Activated T-helper 17 cell treated with anti-CD3 and anti-CD28 coated beads, Interleukin-2, amount 50 U/mL, for 72 hours (primary cell): Measurements from ENCODE around the gene GRIPAP1. TPM values are rescaled to one million over a fixed set of nuclear protein-coding genes. Genes with fewer than 3 reads are reported as not detected.
"Not testable (repeated sequence)": the region's sequence is repeated elsewhere in the genome, so short reads cannot be mapped to it uniquely, and the experiment has no call there.

Source experiments
- ATAC-seq: fragments of 150-1000 bp; cut with Tn5 transposase; replicated peaks from 2 replicates; pipeline ENCODE4 v1.10.0; 2021; ENCODE audit warnings: mild to moderate bottlenecking, moderate library complexity
- H3K27ac Mint-ChIP-seq: one replicate; pipeline ENCODE4 v1.8.0; 2022; ENCODE audit warnings: mixed read lengths
- H3K27me3 Mint-ChIP-seq: one replicate; pipeline ENCODE4 v1.8.0; 2022; ENCODE audit warnings: mixed read lengths
- H3K36me3 Mint-ChIP-seq: one replicate; pipeline ENCODE4 v1.8.0; 2022; ENCODE audit warnings: low read depth, mild to moderate bottlenecking, mixed read lengths
- H3K4me1 Mint-ChIP-seq: one replicate; pipeline ENCODE4 v1.8.0; 2022; ENCODE audit warnings: mixed read lengths
- H3K4me3 Mint-ChIP-seq: one replicate; pipeline ENCODE4 v1.8.0; 2022; ENCODE audit warnings: mild to moderate bottlenecking, mixed read lengths
- H3K9me3 Mint-ChIP-seq: one replicate; pipeline ENCODE4 v1.8.0; 2022; ENCODE audit warnings: mixed read lengths
- total RNA-seq, 2 donors: library from RNA; stranded (reverse); gene quantifications; one replicate each; pipeline ENCODE4 v1.2.3, GENCODE V29; 2022

GRIPAP1 gene
- total RNA-seq, 2 donors from 2014 or later: 88.0 to 126 TPM

- Mint-ChIP-seq H3K4me3 (no peak overlapping the region), H3K4me1 (no peaks in the 10 kb centered on the region), H3K9me3 (no peaks in the 10 kb centered on the region), H3K36me3 (no peaks in the 10 kb centered on the region), H3K27me3 (no peaks in the 10 kb centered on the region), H3K27ac (no peak overlapping the region)
- peak; percentile 39 for ATAC-seq
These were observed 17.0 kb upstream of the GRIPAP1 start for GRCh38 chrX:49019050-49019449.

DNA sequence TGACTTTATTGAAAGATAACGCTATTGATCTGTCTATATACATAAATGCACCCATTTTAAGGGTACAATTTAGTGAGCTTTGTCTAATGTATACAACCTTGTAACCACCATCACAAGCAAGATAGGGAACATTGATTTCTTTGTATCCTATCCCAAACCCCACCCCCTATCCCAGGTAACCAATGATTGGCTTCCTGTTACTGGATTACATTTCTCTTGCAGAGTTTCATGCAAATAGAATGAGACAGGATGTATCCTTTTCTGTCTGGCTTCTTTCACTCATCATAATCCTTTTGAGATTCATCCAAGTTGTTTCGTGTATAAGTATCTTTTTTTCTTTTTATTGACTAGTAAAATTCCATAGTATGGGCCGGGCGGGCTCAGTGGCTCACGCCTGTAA lies 1.6 kb upstream of the GRIPAP1 start:
- Mint-ChIP-seq H3K27me3 (no peaks in the 10 kb centered on the region), H3K36me3 (peaks cover 29% of the 10 kb centered on the region), H3K9me3 (no peaks in the 10 kb centered on the region), H3K4me3 (peak overlapping the region; percentile 94), H3K27ac (peak overlapping the region; percentile 70), H3K4me1 (peaks cover 7% of the 10 kb centered on the region)
- no peak for ATAC-seq

DNA sequence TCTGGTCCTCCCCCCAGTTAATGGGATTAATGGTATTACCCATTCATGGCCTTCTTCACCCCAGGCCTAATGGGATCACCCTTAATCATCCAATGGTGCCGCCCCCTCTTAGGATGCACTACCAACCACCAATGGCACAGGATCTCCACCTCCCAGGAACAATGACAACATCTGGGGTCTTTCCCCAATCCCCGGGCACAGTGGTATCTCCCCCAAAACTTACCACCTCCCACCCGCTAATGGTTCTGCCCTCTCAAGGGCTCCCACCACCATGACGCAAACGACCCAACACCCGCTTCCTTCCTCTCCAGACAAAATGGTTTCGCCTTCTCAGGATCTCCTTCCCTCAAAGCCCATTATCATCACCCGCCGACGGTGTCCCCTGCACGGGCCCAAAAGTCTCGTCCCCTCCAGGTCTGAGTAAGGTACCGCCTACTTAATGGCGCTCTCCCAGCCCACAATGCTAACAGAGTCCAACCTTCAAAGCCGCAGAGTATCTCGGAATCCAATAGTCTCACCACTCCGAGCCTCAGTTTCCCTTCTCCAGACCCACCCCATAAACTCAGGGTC lies 458 bp downstream of the GRIPAP1 start:
- peak overlapping the region; percentile 94 for H3K4me3 Mint-ChIP-seq
- H3K9me3 Mint-ChIP-seq: no peaks in the 10 kb centered on the region
- H3K4me1 Mint-ChIP-seq: peaks cover 24% of the 10 kb centered on the region
- no peaks in the 10 kb centered on the region for H3K27me3 Mint-ChIP-seq
- peak overlapping the region; percentile 97 for H3K27ac Mint-ChIP-seq
- peak; percentile 58 for ATAC-seq
- peaks cover 50% of the 10 kb centered on the region for H3K36me3 Mint-ChIP-seq

- Mint-ChIP-seq H3K27me3 (no peaks in the 10 kb centered on the region), H3K9me3 (no peaks in the 10 kb centered on the region), H3K4me3 (peak overlapping the region; percentile 94), H3K4me1 (peaks cover 24% of the 10 kb centered on the region), H3K27ac (peak overlapping the region; percentile 97), H3K36me3 (peaks cover 59% of the 10 kb centered on the region)
- ATAC-seq: no peak
These were observed 1.4 kb downstream of the GRIPAP1 start for GRCh38 chrX:49000636-49001035.

DNA sequence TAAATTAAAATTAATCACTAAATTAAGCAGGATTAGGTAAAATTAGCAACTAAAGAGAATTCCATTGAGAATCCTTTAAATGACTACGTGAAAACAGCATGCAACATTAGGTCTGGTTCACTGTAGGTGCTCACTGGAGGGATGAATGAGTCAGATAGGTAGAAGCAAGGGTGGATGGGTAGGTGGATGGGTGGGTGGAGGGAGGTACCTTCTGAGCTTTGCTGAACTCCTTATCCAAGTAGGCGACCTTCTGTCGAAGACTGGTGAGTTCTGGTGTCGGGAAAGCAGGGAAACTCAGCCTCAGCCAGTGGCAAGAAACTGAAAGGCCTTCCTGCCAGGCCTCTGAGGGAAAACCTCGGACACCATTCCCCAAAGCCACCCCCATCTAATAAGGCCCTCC lies 3.0 kb downstream of the GRIPAP1 start:
- H3K36me3 Mint-ChIP-seq: peaks cover 73% of the 10 kb centered on the region
- no peak for ATAC-seq
- no peaks in the 10 kb centered on the region for H3K27me3 Mint-ChIP-seq
- peak overlapping the region; percentile 62 for H3K4me3 Mint-ChIP-seq
- no peaks in the 10 kb centered on the region for H3K9me3 Mint-ChIP-seq
- peaks cover 24% of the 10 kb centered on the region for H3K4me1 Mint-ChIP-seq
- H3K27ac Mint-ChIP-seq: peak overlapping the region; percentile 67

GRCh38 chrX:48998391-48998790 lies 3.7 kb downstream of the GRIPAP1 start:
- Mint-ChIP-seq H3K9me3 (no peaks in the 10 kb centered on the region), H3K27ac (peak overlapping the region; percentile 67), H3K4me1 (peaks cover 24% of the 10 kb centered on the region), H3K36me3 (peaks cover 79% of the 10 kb centered on the region), H3K27me3 (no peaks in the 10 kb centered on the region), H3K4me3 (peak overlapping the region; percentile 62)
- no peak for ATAC-seq

GRCh38 chrX:48997865-48998264 lies 4.2 kb downstream of the GRIPAP1 start:
- no peaks in the 10 kb centered on the region for H3K9me3 Mint-ChIP-seq
- peaks cover 24% of the 10 kb centered on the region for H3K4me1 Mint-ChIP-seq
- H3K36me3 Mint-ChIP-seq: peaks cover 84% of the 10 kb centered on the region
- peak overlapping the region; percentile 62 for H3K4me3 Mint-ChIP-seq
- H3K27ac Mint-ChIP-seq: peak overlapping the region; percentile 82
- H3K27me3 Mint-ChIP-seq: no peaks in the 10 kb centered on the region
- ATAC-seq: no peak

DNA sequence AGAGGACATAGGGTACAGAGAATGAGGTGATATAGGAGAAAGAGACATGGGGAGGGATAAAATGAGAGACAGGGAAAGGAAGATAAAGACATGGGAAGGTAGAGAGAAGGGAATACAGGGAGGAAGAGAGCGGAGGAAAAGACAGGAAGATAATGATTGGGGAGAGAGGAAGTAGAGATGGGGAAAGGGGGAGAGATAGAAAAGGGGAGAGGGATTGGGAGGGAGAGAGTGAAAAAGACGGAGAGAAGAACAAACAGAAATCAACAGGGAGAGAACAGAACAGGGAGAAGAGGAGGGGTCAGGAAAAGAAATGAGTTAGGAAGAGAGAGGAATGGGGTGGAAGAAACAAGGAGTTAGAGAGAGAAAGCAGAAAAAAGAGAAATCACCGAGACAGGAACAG lies 4.6 kb downstream of the GRIPAP1 start:
- Mint-ChIP-seq H3K36me3 (peaks cover 88% of the 10 kb centered on the region), H3K27ac (peak overlapping the region; percentile 82), H3K4me3 (peak overlapping the region; percentile 62), H3K27me3 (no peaks in the 10 kb centered on the region), H3K4me1 (peaks cover 24% of the 10 kb centered on the region), H3K9me3 (no peaks in the 10 kb centered on the region)
- ATAC-seq: no peak

GRCh38 chrX:48996969-48997368 lies 5.1 kb downstream of the GRIPAP1 start:
- Mint-ChIP-seq H3K27me3 (no peaks in the 10 kb centered on the region), H3K27ac (peak overlapping the region; percentile 82), H3K4me3 (peak overlapping the region; percentile 62), H3K4me1 (peaks cover 24% of the 10 kb centered on the region), H3K36me3 (peaks cover 88% of the 10 kb centered on the region), H3K9me3 (no peaks in the 10 kb centered on the region)
- no peak for ATAC-seq

DNA sequence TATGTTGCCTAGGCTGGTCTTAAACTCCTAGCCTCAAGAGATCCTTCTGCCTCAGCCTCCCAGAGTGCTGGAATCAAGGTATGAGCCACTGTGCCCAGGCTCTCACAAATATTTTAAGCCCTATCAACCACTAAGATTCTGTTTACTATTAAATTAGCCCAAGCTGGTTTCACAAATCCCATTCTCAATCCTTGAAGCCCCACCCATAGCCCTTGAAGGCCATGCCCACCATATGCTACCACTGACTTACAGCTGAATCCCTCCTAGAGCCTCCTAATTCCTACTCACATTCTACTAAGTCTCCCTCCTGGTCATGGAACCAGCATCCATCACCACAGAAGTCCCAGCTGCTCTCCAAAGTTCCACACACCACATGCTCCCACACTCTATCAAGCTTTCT lies 9.7 kb downstream of the GRIPAP1 start:
- H3K9me3 Mint-ChIP-seq: no peaks in the 10 kb centered on the region
- no peak overlapping the region for H3K4me3 Mint-ChIP-seq
- H3K27ac Mint-ChIP-seq: peak overlapping the region; percentile 43
- no peaks in the 10 kb centered on the region for H3K27me3 Mint-ChIP-seq
- peaks cover 4% of the 10 kb centered on the region for H3K4me1 Mint-ChIP-seq
- H3K36me3 Mint-ChIP-seq: peaks cover 89% of the 10 kb centered on the region
- no peak for ATAC-seq

DNA sequence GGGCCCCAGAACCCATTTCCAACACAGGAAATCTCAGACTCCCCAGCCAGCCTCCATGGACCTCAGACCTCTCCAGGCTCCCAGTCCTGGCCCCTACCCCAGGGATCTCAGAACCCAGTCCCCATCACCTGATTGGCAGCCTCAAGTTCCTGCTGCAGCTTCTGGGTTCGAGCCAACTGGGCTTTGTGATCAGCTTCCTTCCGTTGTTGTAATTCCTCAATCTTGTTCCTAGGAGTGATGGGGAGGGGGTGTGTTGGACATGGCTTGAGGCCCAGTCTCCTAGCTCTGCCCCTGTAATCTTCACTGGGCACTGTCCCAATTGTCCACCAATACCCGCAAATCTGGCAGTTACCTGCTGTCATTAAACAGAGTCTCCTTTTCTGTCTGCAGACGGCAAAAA lies 12.6 kb downstream of the GRIPAP1 start:
- Mint-ChIP-seq H3K4me1 (no peaks in the 10 kb centered on the region), H3K9me3 (no peaks in the 10 kb centered on the region), H3K4me3 (no peak overlapping the region), H3K36me3 (peaks cover 73% of the 10 kb centered on the region), H3K27me3 (no peaks in the 10 kb centered on the region), H3K27ac (no peak overlapping the region)
- no peak for ATAC-seq

DNA sequence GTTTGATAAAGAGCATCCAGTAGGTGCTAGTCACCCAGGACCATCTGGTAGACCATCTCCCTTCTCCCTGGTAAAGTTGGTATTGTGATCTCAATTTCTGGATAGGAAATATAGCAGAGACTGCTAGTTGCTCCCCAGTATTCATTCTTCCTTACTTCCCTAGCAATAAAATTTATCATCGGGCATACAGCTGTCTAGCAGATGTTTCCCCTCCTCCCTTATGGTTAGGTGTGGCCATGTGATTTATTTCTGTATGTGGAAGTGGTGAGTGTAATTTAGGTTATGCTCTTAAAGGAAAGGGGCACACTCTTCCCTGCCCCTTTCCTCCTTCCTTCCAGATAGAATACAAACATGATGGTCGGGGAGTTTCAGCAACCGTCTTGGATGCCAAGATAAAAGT lies 18.2 kb downstream of the GRIPAP1 start:
- peaks cover 75% of the 10 kb centered on the region for H3K36me3 Mint-ChIP-seq
- no peak overlapping the region for H3K4me3 Mint-ChIP-seq
- H3K4me1 Mint-ChIP-seq: no peaks in the 10 kb centered on the region
- no peaks in the 10 kb centered on the region for H3K27me3 Mint-ChIP-seq
- no peak overlapping the region for H3K27ac Mint-ChIP-seq
- no peak for ATAC-seq
- no peaks in the 10 kb centered on the region for H3K9me3 Mint-ChIP-seq

GRCh38 chrX:48983081-48983480 lies 19.0 kb downstream of the GRIPAP1 start:
- no peaks in the 10 kb centered on the region for H3K4me1 Mint-ChIP-seq
- ATAC-seq: no peak
- peaks cover 75% of the 10 kb centered on the region for H3K36me3 Mint-ChIP-seq
- no peak overlapping the region for H3K4me3 Mint-ChIP-seq
- H3K27ac Mint-ChIP-seq: no peak overlapping the region
- H3K9me3 Mint-ChIP-seq: no peaks in the 10 kb centered on the region
- H3K27me3 Mint-ChIP-seq: no peaks in the 10 kb centered on the region

DNA sequence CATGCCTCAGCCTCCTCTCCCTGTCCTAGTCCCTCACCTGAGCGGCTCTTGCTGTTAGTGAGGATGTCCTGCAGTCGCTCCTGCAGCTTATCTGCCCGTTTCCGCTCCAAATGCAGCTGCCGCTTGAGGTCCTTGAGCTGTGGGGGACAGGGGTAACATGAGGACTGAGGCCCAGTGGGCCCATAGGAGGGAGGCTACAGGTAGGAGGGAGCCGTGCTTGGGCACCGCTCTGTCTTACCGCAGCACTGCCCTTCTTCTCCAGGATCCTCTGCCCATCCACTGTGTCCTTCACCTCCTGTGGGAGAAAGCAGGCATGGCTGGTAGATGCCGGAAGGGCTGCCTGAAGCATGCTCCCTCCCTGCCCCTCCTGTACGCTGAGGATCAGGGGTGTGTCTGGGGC lies 20.9 kb downstream of the GRIPAP1 start:
- H3K27me3 Mint-ChIP-seq: no peaks in the 10 kb centered on the region
- H3K9me3 Mint-ChIP-seq: no peaks in the 10 kb centered on the region
- peaks cover 89% of the 10 kb centered on the region for H3K36me3 Mint-ChIP-seq
- no peak for ATAC-seq
- H3K4me1 Mint-ChIP-seq: no peaks in the 10 kb centered on the region
- H3K27ac Mint-ChIP-seq: no peak overlapping the region
- H3K4me3 Mint-ChIP-seq: no peak overlapping the region

- H3K36me3 Mint-ChIP-seq: peaks cover 91% of the 10 kb centered on the region
- H3K4me1 Mint-ChIP-seq, H3K9me3 Mint-ChIP-seq, H3K27me3 Mint-ChIP-seq, ATAC-seq, H3K4me3 Mint-ChIP-seq, H3K27ac Mint-ChIP-seq: not testable (repeated sequence)
These were observed 21.7 kb downstream of the GRIPAP1 start for GRCh38 chrX:48980341-48980740.

DNA sequence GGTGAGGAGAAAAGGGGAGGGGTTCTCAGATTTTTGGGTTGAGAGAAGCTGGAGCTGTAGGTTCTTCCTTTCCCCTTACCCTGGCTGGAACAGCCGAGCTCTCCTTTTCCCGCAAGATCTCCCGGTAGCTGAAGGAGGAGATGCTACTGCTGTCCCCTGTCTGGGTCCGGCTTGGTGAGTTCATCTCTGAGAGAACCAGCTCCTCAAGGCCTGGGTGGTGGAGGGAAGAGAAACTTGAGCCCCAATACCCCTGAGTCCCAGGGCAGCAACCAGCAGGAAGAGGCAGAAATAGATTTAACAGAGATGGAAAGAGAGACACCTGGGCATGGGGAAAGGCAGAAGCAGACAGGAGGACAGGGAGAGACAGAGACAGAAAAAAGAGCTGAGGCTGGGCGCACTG lies 23.8 kb downstream of the GRIPAP1 start:
- peaks cover 87% of the 10 kb centered on the region for H3K36me3 Mint-ChIP-seq
- H3K9me3 Mint-ChIP-seq: no peaks in the 10 kb centered on the region
- H3K4me1 Mint-ChIP-seq: peaks cover 7% of the 10 kb centered on the region
- no peak overlapping the region for H3K4me3 Mint-ChIP-seq
- no peak for ATAC-seq
- no peak overlapping the region for H3K27ac Mint-ChIP-seq
- no peaks in the 10 kb centered on the region for H3K27me3 Mint-ChIP-seq
